ENCODE measurements around the gene IGDCC3. TPM values are rescaled to one million over a fixed set of nuclear protein-coding genes. Genes with fewer than 3 reads are reported as not detected.

IGDCC3 gene
- total RNA-seq, 4 donors from 2014 or later: not detected

DNA sequence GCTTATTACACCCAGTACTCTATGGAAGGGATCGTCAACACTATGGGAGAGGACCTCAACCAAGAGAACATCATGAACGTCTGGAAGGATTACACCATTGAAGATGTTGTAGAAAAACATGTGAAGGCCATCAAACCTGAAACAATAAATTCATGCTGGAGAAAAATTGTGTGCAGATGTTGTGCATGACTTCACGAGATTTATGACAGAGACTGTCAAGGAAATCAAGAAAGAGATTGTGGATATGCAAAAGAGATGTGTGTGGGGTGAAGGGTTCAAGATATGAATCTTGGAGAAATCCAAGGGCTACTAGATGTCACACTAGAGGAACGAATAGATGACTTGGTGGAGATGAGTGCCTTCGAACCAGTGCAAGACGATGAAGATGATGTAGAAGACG lies 87.6 kb downstream of the IGDCC3 start:
- WGBS, 2 donors: 82 to 87% methylated on average over 7 of the region's 7 CpGs

GRCh38 chr15:65289261-65289854 lies 88.4 kb downstream of the IGDCC3 start:
- H3K4me1 ChIP-seq: peaks cover 0 to 22% (median 12%) of the 10 kb centered on the region in 4 donors
- no peak for DNase-seq (ENCODE audit: low spot score in 2 of 2)
- 90 to 96% methylated on average over 7 of the region's 7 CpGs for WGBS, 2 donors
- H3K27me3 ChIP-seq: no peaks in the 10 kb centered on the region
- no peaks in the 10 kb centered on the region for H3K9me3 ChIP-seq
- TF ChIP-seq POLR2A (IDR thresholded peaks at IDR 0.05): no peak
- TF ChIP-seq, protein P1, sequence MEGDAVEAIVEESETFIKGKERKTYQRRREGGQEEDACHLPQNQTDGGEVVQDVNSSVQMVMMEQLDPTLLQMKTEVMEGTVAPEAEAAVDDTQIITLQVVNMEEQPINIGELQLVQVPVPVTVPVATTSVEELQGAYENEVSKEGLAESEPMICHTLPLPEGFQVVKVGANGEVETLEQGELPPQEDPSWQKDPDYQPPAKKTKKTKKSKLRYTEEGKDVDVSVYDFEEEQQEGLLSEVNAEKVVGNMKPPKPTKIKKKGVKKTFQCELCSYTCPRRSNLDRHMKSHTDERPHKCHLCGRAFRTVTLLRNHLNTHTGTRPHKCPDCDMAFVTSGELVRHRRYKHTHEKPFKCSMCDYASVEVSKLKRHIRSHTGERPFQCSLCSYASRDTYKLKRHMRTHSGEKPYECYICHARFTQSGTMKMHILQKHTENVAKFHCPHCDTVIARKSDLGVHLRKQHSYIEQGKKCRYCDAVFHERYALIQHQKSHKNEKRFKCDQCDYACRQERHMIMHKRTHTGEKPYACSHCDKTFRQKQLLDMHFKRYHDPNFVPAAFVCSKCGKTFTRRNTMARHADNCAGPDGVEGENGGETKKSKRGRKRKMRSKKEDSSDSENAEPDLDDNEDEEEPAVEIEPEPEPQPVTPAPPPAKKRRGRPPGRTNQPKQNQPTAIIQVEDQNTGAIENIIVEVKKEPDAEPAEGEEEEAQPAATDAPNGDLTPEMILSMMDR (IDR thresholded peaks at IDR 0.05): no peak
- no peak for TF ChIP-seq EP300 (IDR thresholded peaks at IDR 0.05)
- no peak overlapping the region for H3K4me3 ChIP-seq
- no peaks in the 10 kb centered on the region for H3K36me3 ChIP-seq
- no peak overlapping the region for H3K27ac ChIP-seq

More for the DNA sequence above, 87.6 kb downstream of the IGDCC3 start:
- H3K27ac ChIP-seq: no peak overlapping the region
- peaks cover 0 to 14% (median 9%) of the 10 kb centered on the region in 4 donors for H3K4me1 ChIP-seq
- H3K27me3 ChIP-seq: no peaks in the 10 kb centered on the region
- no peaks in the 10 kb centered on the region for H3K9me3 ChIP-seq
- no peak for DNase-seq (ENCODE audit: low spot score in 2 of 2)
- no peak overlapping the region for H3K4me3 ChIP-seq
- TF ChIP-seq POLR2A (IDR thresholded peaks at IDR 0.05): no peak
- no peak for TF ChIP-seq EP300 (IDR thresholded peaks at IDR 0.05)
- TF ChIP-seq, protein P1 (IDR thresholded peaks at IDR 0.05): no peak
- H3K36me3 ChIP-seq: no peaks in the 10 kb centered on the region

GRCh38 chr15:65287520-65287855 lies 90.3 kb downstream of the IGDCC3 start:
- no peak for DNase-seq (ENCODE audit: low spot score in 2 of 2)
- no peaks in the 10 kb centered on the region for H3K27me3 ChIP-seq
- H3K4me3 ChIP-seq: peak overlapping the region in 2 of 4 donors; percentile 69 to 81
- TF ChIP-seq, protein P1 (IDR thresholded peaks at IDR 0.05): no peak
- TF ChIP-seq POLR2A (IDR thresholded peaks at IDR 0.05) (no peak), EP300 (IDR thresholded peaks at IDR 0.05) (no peak)
- H3K27ac ChIP-seq: peak overlapping the region; percentile 82 to 94 (median 92)
- peaks cover 0 to 2% (median 0%) of the 10 kb centered on the region in 3 donors for H3K36me3 ChIP-seq
- H3K9me3 ChIP-seq: no peaks in the 10 kb centered on the region
- H3K4me1 ChIP-seq: peaks cover 0 to 35% (median 12%) of the 10 kb centered on the region in 4 donors
- WGBS, 2 donors: 80 to 90% methylated on average over 3 of the region's 3 CpGs

GRCh38 chr15:65286704-65287519 lies 90.9 kb downstream of the IGDCC3 start, which contains the start of gene PARP16:
TSS of gene PARP16 (minus strand) at chr15:65286883. CDS start at chr15:65286426, 457 bp downstream.
- Histone ChIP-seq H3K4me1 (peaks cover 0 to 35% (median 12%) of the 10 kb centered on the region in 4 donors), H3K27me3 (no peaks in the 10 kb centered on the region), H3K9me3 (no peaks in the 10 kb centered on the region), H3K4me3 (peak within 1 kb of the TSS; percentile 63 to 98 (median 75)), H3K36me3 (peaks cover 0 to 5% (median 0%) of the 10 kb centered on the region in 3 donors), H3K27ac (peak within 1 kb of the TSS; percentile 82 to 95 (median 92))
- peak; percentile 75 to 80 for DNase-seq (ENCODE audit: low spot score in 2 of 2)
- peak in 1 of 2 donors; percentile 79 for TF ChIP-seq EP300 (IDR thresholded peaks at IDR 0.05)
- peak; percentile 76 to 90 for TF ChIP-seq POLR2A (IDR thresholded peaks at IDR 0.05)
- TF ChIP-seq, protein P1 (IDR thresholded peaks at IDR 0.05): peak; percentile 58 to 94 (median 77)
- WGBS, 2 donors: 2 to 6% methylated on average over 16 to 42 of the region's 62 CpGs

All from tibial nerve (tissue), 4 donors.